Measurements from ENCODE around the gene CHMP5.

DNA sequence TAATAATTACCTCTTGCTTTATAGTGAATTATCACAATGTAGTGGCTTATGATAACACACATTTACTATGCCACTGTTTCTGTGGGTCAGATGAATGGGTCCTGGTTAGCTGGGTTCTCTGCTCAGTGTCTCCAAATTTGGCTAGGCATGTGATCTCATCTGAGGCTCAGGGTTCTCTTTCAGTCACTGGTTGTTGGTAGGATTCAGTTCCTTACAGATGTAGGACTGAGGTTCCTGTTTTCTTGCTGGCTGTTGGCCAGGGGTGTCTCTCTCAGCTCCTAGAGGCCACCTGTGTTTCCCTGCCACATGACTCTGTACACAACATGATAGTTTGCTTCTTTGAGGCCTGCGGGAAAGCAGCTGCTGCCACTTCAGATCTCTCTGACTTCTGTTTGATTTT lies 32.6 kb downstream of the CHMP5 start:
- TF ChIP-seq POLR2AphosphoS5 (IDR thresholded peaks at IDR 0.05; ENCODE audit: low read depth, low read length) (no peak), EP300 (IDR thresholded peaks at IDR 0.05; ENCODE audit: borderline replicate concordance in 1 of 2, low read depth in 1 of 2, low read length in 1 of 2) (no peak)
- TF ChIP-seq, protein P1, sequence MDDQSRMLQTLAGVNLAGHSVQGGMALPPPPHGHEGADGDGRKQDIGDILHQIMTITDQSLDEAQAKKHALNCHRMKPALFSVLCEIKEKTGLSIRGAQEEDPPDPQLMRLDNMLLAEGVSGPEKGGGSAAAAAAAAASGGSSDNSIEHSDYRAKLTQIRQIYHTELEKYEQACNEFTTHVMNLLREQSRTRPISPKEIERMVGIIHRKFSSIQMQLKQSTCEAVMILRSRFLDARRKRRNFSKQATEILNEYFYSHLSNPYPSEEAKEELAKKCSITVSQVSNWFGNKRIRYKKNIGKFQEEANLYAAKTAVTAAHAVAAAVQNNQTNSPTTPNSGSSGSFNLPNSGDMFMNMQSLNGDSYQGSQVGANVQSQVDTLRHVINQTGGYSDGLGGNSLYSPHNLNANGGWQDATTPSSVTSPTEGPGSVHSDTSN (IDR thresholded peaks at IDR 0.05): no peak
- TF ChIP-seq, protein P2, sequence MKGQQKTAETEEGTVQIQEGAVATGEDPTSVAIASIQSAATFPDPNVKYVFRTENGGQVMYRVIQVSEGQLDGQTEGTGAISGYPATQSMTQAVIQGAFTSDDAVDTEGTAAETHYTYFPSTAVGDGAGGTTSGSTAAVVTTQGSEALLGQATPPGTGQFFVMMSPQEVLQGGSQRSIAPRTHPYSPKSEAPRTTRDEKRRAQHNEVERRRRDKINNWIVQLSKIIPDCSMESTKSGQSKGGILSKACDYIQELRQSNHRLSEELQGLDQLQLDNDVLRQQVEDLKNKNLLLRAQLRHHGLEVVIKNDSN (IDR thresholded peaks at IDR 0.05; ENCODE audit: borderline replicate concordance, low read depth): no peak
- TF ChIP-seq, protein P3, sequence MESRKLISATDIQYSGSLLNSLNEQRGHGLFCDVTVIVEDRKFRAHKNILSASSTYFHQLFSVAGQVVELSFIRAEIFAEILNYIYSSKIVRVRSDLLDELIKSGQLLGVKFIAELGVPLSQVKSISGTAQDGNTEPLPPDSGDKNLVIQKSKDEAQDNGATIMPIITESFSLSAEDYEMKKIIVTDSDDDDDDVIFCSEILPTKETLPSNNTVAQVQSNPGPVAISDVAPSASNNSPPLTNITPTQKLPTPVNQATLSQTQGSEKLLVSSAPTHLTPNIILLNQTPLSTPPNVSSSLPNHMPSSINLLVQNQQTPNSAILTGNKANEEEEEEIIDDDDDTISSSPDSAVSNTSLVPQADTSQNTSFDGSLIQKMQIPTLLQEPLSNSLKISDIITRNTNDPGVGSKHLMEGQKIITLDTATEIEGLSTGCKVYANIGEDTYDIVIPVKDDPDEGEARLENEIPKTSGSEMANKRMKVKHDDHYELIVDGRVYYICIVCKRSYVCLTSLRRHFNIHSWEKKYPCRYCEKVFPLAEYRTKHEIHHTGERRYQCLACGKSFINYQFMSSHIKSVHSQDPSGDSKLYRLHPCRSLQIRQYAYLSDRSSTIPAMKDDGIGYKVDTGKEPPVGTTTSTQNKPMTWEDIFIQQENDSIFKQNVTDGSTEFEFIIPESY (IDR thresholded peaks at IDR 0.05; ENCODE audit: borderline replicate concordance, low read depth): no peak

Data from SK-N-SH (cell line).